HUES48 (cell line): ENCODE measurements around the gene QSOX1.

Experiments used
- H3K27ac ChIP-seq: one replicate; pipeline ENCODE4 v1.7.0; 2013; ENCODE audit warnings: low read depth, low read length, inconsistent platforms
- H3K27me3 ChIP-seq: 2 replicates; pipeline ENCODE4 v1.6.1; 2013; ENCODE audit warnings: mild to moderate bottlenecking, low read length; ENCODE audit not compliant: control insufficient read depth, insufficient read depth
- H3K36me3 ChIP-seq: 2 replicates; pipeline ENCODE4 v1.6.1; 2013; ENCODE audit warnings: low read length; ENCODE audit not compliant: control insufficient read depth, insufficient read depth
- H3K4me1 ChIP-seq: 2 replicates; pipeline ENCODE4 v1.6.1; 2013; ENCODE audit warnings: mild to moderate bottlenecking, low read length; ENCODE audit not compliant: control insufficient read depth, insufficient read depth
- H3K4me3 ChIP-seq: 2 replicates; pipeline ENCODE4 v1.5.1; 2013; ENCODE audit warnings: mild to moderate bottlenecking, low read depth, low read length
- H3K9ac ChIP-seq: 2 replicates; pipeline ENCODE4 v1.6.1; 2013; ENCODE audit warnings: mild to moderate bottlenecking, low read depth, low read length, moderate library complexity
- H3K9me3 ChIP-seq: 2 replicates; pipeline ENCODE4 v1.6.1; 2013; ENCODE audit warnings: low read length; ENCODE audit not compliant: control insufficient read depth, insufficient read depth

QSOX1 gene

DNA sequence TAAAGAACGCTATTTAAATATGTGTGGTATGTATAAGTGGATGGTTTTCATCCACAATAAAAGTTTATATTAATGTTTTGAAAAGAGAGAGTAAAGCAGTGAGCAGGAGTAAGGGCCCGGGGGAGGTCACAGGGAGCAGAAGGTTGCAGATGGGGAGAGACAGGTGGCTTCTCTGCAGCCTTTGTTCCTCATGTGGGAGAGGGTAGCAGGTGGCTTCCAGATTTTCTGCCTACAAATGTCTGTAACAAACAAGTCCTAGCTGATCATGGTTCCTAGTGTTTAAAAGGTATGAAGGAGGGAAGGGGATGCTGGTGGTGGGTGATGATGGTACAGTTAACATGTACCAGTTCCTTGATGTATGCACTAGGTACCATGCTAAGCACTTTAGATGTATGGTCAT lies 18.8 kb downstream of the QSOX1 start:
- H3K36me3 ChIP-seq = no peaks in the 10 kb centered on the region
- no peaks in the 10 kb centered on the region for H3K9me3 ChIP-seq
- H3K27me3 ChIP-seq = no peaks in the 10 kb centered on the region
- H3K4me3 ChIP-seq = no peak overlapping the region
- H3K9ac ChIP-seq = no peak overlapping the region
- no peak overlapping the region for H3K27ac ChIP-seq
- H3K4me1 ChIP-seq = peaks cover 2% of the 10 kb centered on the region

GRCh38 chr1:180173952-180174351 lies 19.3 kb downstream of the QSOX1 start:
- H3K9me3 ChIP-seq = no peaks in the 10 kb centered on the region
- no peaks in the 10 kb centered on the region for H3K4me1 ChIP-seq
- no peak overlapping the region for H3K9ac ChIP-seq
- no peaks in the 10 kb centered on the region for H3K27me3 ChIP-seq
- no peak overlapping the region for H3K27ac ChIP-seq
- no peak overlapping the region for H3K4me3 ChIP-seq
- no peaks in the 10 kb centered on the region for H3K36me3 ChIP-seq

DNA sequence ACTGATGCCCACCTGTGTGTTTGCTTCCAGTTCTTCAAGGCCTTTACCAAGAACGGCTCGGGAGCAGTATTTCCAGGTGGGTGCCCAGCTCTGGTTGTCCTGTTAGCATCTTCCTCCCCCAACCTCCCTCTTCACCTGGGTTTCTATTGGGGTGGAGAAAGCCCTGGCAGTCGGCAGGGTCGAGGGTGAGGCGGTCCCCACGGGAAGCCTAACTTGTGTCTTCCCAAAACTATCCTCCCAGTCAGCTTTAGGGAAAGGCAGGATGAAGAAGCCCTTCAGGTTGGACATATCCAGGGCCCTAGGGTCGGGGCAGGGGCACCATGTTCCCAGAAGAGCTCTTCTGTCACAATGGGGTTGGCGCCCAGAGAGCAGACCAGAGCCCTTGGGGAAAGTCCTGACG lies 20.6 kb downstream of the QSOX1 start:
- Histone ChIP-seq H3K4me1 (no peaks in the 10 kb centered on the region), H3K27me3 (no peaks in the 10 kb centered on the region), H3K4me3 (no peak overlapping the region), H3K9me3 (no peaks in the 10 kb centered on the region), H3K27ac (no peak overlapping the region), H3K9ac (no peak overlapping the region), H3K36me3 (peaks cover 8% of the 10 kb centered on the region; the same call in 1 of the 2 replicates)

DNA sequence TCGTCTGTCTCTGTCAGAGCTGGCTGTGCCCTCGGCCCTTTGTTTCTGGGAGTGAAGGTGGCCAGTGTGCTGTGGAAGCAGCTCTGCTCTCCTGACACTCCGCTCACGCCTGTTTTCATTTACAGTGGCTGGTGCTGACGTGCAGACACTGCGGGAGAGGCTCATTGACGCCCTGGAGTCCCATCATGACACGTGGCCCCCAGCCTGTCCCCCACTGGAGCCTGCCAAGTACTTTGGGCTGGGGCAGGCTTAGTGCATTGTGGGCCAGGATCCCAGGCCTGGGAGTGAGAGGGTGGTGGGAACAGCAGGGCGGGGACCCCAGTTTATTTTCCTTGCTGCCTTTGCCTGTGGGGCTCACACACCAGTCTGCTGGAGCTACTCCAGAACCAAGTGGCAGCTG lies 21.1 kb downstream of the QSOX1 start:
- Histone ChIP-seq H3K9me3 (no peaks in the 10 kb centered on the region), H3K4me3 (no peak overlapping the region), H3K4me1 (no peaks in the 10 kb centered on the region), H3K27me3 (no peaks in the 10 kb centered on the region), H3K9ac (no peak overlapping the region), H3K27ac (no peak overlapping the region), H3K36me3 (peaks cover 8% of the 10 kb centered on the region; the same call in 1 of the 2 replicates)

DNA sequence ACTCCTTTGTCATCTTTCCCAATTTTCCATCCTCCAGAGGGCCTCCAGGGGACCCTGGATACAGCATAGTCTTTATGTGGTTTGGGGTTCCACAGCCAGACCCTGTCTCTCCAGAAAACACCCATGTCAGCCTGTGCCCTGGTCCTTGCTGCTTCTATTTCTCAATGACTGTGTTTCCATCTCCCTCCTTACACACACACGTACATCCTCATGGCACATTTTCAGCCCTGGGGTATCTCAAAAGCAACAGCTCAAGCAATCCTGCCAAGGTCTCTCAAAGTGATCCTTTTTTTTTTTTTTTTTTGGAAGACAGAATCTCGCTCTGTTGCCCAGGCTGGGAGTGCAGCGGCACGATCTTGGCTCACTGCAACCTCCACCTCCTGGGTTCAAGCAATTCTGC lies 22.3 kb downstream of the QSOX1 start:
- Histone ChIP-seq H3K36me3 (peaks cover 12% of the 10 kb centered on the region), H3K27ac (no peak overlapping the region), H3K4me3 (no peak overlapping the region), H3K4me1 (no peaks in the 10 kb centered on the region), H3K9me3 (no peaks in the 10 kb centered on the region), H3K27me3 (no peaks in the 10 kb centered on the region), H3K9ac (no peak overlapping the region)

DNA sequence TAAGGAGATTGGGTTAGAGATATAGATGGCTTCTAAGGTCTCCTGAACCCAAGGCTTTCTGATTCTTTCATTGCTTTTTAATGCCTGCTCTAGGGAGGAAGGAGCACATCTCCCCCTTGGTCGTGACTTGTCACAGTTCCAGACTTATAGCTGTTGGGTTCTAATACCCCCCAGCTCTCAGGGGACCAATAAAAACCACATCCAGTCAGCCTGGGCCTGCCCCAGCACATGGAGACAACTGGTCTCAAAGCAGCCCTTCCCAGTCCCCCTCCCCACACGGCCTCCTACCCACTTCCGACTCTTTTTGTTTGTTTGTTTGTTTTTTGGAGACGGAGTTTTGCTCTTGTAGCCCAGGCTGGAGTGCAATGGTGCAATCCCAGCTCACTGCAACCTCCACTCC lies 23.3 kb downstream of the QSOX1 start:
- no peaks in the 10 kb centered on the region for H3K4me1 ChIP-seq
- no peak overlapping the region for H3K4me3 ChIP-seq
- no peak overlapping the region for H3K9ac ChIP-seq
- H3K36me3 ChIP-seq = peaks cover 16% of the 10 kb centered on the region
- H3K9me3 ChIP-seq = no peaks in the 10 kb centered on the region
- no peaks in the 10 kb centered on the region for H3K27me3 ChIP-seq
- H3K27ac ChIP-seq = no peak overlapping the region

GRCh38 chr1:180178511-180179161 lies 24.0 kb downstream of the QSOX1 start:
- Histone ChIP-seq H3K36me3 (peaks cover 22% of the 10 kb centered on the region), H3K27me3 (no peaks in the 10 kb centered on the region), H3K4me3 (no peak overlapping the region), H3K4me1 (no peaks in the 10 kb centered on the region), H3K9ac (no peak overlapping the region), H3K9me3 (no peaks in the 10 kb centered on the region), H3K27ac (no peak overlapping the region)

DNA sequence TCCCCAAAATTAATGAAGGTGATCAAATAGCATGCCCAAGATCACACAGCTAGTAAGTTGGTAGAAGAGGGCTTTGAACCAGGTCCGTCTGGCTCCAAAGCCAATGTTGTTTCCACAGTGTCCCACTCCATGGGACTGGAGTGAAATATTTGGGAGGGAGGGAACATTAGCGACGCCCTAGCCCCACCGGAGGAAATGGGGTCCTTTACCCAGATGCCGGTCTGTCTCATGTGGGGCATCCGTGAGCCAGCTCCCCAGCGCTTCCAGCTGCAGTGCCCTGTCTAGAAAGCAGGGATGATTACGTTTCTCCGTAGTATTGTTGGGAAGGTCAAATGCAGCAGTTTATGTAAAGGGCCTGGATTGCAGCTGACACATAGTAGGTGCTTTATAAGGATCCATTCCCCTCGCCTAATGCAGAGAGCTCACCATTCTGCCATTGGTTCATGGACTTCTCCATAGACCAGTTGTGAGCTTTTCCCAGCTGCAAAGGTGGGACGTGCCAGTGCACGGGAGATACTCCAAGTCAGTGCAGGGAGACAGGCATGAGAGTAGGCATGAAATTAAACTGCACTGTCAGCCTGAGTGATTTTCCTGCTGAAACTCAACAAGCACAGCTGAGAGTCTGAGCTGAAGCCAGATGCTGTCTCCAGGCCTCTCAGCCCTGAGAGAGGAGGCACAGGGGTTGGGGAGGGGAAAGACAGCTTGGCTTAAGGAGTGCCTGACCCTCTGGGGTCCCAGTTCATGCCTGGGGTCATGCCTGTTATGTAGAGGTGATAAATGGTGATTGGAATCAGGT lies 24.7 kb downstream of the QSOX1 start:
- Histone ChIP-seq H3K9me3 (no peaks in the 10 kb centered on the region), H3K4me3 (no peak overlapping the region), H3K36me3 (peaks cover 30% of the 10 kb centered on the region), H3K27ac (no peak overlapping the region), H3K27me3 (no peaks in the 10 kb centered on the region), H3K4me1 (no peaks in the 10 kb centered on the region), H3K9ac (no peak overlapping the region)

- no peaks in the 10 kb centered on the region for H3K9me3 ChIP-seq
- H3K36me3 ChIP-seq = peaks cover 45% of the 10 kb centered on the region
- no peaks in the 10 kb centered on the region for H3K27me3 ChIP-seq
- no peak overlapping the region for H3K4me3 ChIP-seq
- no peak overlapping the region for H3K9ac ChIP-seq
- H3K27ac ChIP-seq = no peak overlapping the region
- H3K4me1 ChIP-seq = no peaks in the 10 kb centered on the region
These were observed 26.4 kb downstream of the QSOX1 start for GRCh38 chr1:180181048-180181447.

DNA sequence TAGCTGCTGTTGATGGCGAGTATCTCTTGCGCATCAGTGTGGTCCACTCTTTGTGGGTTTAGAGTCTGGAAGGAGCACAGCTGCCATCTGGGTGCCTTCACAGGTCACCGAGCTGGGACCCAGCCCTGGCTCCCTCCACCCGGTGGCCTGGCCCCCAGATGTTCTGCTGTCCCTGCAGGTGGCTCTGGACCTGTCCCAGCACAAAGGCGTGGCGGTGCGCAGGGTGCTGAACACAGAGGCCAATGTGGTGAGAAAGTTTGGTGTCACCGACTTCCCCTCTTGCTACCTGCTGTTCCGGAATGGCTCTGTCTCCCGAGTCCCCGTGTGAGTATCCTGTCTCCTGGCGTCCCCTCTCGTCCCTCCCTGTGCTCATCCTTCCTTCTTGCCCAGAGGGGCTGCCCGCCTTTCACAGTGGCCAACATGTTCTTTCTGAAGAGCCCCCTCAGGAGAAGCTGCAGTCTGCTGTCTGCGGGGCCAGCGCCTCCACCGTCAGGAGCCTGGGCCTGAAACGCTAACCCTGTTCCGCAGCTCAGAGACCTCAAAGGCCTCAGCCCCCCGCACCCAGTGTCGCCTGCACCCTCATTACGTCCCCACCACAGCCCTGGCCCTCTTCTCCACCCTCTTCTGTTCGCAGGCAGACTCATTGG lies 27.4 kb downstream of the QSOX1 start:
- Histone ChIP-seq H3K27ac (no peak overlapping the region), H3K4me3 (no peak overlapping the region), H3K4me1 (no peaks in the 10 kb centered on the region), H3K27me3 (no peaks in the 10 kb centered on the region), H3K9me3 (no peaks in the 10 kb centered on the region), H3K36me3 (peaks cover 54% of the 10 kb centered on the region), H3K9ac (no peak overlapping the region)
